HG03571 (cell line): ENCODE results near the gene LGALSL.

Experiments
- ATAC-seq: cut with Tn5 transposase; IDR thresholded peaks from one replicate; pipeline ENCODE4 v1.9.1; 2021; ENCODE audit not compliant: unreplicated experiment

Gene LGALSL

GRCh38 chr2:64492272-64492671 lies 38.3 kb downstream of the LGALSL start:
- no peak for ATAC-seq

- no peak for ATAC-seq
Measured at GRCh38 chr2:64492821-64493220, 38.9 kb downstream of the LGALSL start.

- ATAC-seq: no peak
Measured at GRCh38 chr2:64493788-64494187, 39.8 kb downstream of the LGALSL start.

- no peak for ATAC-seq
Measured at GRCh38 chr2:64498438-64498837, 44.5 kb downstream of the LGALSL start.

- ATAC-seq: no peak
Measured at GRCh38 chr2:64500549-64500948, 46.6 kb downstream of the LGALSL start.

GRCh38 chr2:64501946-64502345 lies 48.0 kb downstream of the LGALSL start:
- no peak for ATAC-seq

- ATAC-seq: no peak
Measured at GRCh38 chr2:64502860-64503259, 48.9 kb downstream of the LGALSL start.

- ATAC-seq: no peak
Measured at GRCh38 chr2:64504774-64505720, 51.1 kb downstream of the LGALSL start.

GRCh38 chr2:64506686-64507085 lies 52.7 kb downstream of the LGALSL start:
- ATAC-seq: no peak
